Jurkat, Clone E6-1 (cell line): ENCODE data around the gene TMX2.

Experiments used
- DNase-seq: peaks from one replicate; pipeline ENCODE4 v3.0.0-alpha.2; 2011; ENCODE audit warnings: low read depth, low spot score
- H3K4me3 ChIP-seq: 2 replicates; pipeline ENCODE4 v1.5.1; 2011; ENCODE audit warnings: mild to moderate bottlenecking, low read length, control low read depth, moderate library complexity

TMX2 gene

GRCh38 chr11:57762235-57762861 is 50.0 kb downstream of the TMX2 start:
- DNase-seq: no peak
- no peak overlapping the region for H3K4me3 ChIP-seq

DNA sequence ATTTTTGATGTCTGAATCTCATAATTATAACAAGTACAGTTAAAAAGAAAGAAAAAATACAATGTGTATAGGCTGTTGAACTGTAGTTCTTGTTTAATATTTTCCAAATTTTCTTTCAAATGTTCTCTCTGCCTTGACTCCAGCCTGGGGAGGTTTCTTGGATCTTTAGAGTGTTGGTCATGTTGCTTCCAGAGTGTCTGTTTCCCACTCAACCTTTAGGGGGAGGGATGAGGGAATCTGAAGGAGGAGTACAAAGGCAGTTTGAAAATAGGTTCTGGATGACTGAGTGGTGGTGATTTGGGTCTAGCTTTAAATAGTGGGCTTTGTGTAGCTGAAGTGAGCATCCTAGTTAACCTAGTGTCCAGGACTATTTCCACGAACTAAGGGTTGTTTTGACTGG is 51.2 kb downstream of the TMX2 start:
- H3K4me3 ChIP-seq: no peak overlapping the region
- no peak for DNase-seq

- no peak for DNase-seq
- H3K4me3 ChIP-seq: no peak overlapping the region
These were observed 51.6 kb downstream of the TMX2 start for GRCh38 chr11:57764021-57764420.

GRCh38 chr11:57764566-57764965 is 52.2 kb downstream of the TMX2 start:
- DNase-seq: no peak
- no peak overlapping the region for H3K4me3 ChIP-seq

DNA sequence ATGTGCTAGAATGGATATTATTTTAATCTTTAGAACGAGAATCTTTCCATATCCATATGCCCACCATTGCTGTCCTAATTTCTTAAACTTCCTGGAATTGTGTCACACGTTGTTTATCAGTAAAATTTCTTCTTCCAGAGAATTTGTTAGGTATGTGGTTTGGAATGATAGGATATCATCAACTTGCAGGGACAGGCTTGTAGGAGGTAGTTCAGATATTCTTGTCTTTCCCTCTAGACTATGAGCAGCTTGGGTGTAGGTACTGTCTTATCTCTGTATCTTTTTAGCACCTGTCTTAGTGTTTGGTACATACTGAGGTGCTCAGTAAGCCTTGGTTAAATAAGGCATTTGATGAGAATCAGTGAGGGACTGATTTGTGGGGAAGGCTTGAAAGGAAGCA is 52.6 kb downstream of the TMX2 start:
- H3K4me3 ChIP-seq: no peak overlapping the region
- DNase-seq: no peak

GRCh38 chr11:57770793-57771192 is 58.4 kb downstream of the TMX2 start:
- DNase-seq: no peak
- H3K4me3 ChIP-seq: no peak overlapping the region

GRCh38 chr11:57771365-57771764 is 59.0 kb downstream of the TMX2 start:
- DNase-seq: no peak
- no peak overlapping the region for H3K4me3 ChIP-seq

DNA sequence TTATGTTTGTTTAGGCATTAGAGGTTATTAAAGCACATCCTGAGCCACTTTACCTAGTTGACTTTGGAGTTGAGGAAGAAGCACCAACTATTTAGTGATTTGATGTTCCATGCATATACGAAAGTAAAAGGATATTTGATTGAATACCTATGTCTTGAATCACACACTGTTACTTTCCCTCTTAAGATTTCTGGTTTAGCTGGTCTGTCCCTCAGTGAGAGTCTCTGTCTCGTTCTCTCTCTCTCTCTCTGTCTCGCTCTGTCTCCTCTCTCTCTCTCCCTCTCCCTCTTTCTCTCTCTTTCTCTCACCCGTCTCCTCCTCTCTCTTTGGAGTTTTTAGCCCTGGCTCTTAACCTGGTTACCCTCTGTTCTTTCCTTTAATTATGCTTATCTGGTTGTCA is 60.2 kb downstream of the TMX2 start:
- no peak for DNase-seq
- H3K4me3 ChIP-seq: no peak overlapping the region

DNA sequence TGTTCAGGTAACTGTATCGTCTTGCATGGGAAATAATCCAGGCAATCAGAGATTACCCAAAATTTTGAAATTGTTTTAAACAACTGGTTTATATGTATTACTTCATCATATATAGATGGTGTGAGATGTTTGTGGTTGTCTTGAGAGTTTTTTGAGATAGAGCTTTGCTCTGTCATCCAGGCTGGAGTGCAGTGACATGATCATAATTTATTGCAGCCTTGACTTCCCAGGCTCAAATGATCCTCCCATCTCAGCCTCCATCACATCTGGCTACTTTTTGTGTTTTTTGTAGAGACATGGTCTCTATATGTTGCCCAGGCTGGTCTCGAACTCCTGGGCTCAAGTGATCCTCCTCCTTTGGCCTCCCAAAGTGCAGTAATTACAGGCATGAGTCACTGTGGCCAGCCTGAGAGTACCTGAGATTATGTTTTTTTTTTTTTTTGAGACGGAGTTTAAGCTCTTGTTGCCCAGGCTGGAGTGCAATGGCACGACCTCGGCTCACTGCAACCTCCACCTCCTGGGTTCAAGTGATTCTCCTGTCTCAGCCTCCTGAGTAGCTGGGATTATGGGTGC is 60.7 kb downstream of the TMX2 start:
- DNase-seq: no peak
- no peak overlapping the region for H3K4me3 ChIP-seq

DNA sequence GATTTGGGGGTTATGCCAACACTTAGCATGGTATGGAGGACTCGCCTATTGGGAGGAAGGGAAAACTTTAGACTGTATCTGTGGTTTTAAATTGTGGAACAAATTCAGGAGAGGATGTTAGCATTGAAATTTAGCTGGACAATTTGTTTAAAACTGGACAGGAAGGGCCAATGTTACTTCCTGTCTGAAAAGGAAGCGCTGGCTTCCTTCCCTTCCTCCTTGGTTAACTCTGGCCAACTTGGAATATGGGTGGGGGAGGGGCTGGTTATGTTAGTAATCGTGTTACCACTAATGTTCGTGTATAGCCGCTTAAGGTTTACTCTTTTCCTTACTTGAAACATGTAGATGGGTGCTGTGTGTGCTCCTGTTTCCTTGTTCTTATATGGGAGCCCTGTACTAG is 63.1 kb downstream of the TMX2 start:
- no peak for DNase-seq
- no peak overlapping the region for H3K4me3 ChIP-seq

GRCh38 chr11:57776031-57776521 is 63.7 kb downstream of the TMX2 start:
- H3K4me3 ChIP-seq: no peak overlapping the region
- no peak for DNase-seq

- DNase-seq: no peak
- H3K4me3 ChIP-seq: no peak overlapping the region
These were observed 64.3 kb downstream of the TMX2 start for GRCh38 chr11:57776577-57777210.

- no peak overlapping the region for H3K4me3 ChIP-seq
- DNase-seq: no peak
These were observed 65.5 kb downstream of the TMX2 start for GRCh38 chr11:57777969-57778317.

GRCh38 chr11:57778318-57779037 is 66.1 kb downstream of the TMX2 start:
- H3K4me3 ChIP-seq: no peak overlapping the region
- DNase-seq: no peak

DNA sequence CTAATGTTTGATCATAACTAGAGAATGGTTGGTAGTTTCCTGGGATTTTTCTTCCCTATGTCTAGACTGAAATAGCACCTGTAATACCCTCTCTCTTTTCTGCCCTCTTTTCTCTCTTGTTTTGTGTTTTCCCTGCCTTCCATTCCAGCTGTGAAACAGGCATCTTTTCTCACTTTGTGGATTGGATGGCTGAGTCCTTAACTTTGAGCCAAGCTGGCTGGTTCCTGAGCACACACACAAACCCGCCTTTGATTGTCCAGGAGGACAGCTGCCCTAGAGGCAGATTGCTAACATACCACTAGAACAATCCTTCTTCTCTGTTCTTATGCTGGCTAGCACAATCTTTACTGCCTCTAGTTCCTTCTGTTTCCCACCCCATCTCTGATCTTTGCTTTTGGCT is 66.9 kb downstream of the TMX2 start:
- H3K4me3 ChIP-seq: no peak overlapping the region
- DNase-seq: no peak

GRCh38 chr11:57781529-57781943 is 69.1 kb downstream of the TMX2 start:
- H3K4me3 ChIP-seq: no peak overlapping the region
- DNase-seq: no peak

- H3K4me3 ChIP-seq: no peak overlapping the region
- DNase-seq: no peak
These were observed 72.7 kb downstream of the TMX2 start for GRCh38 chr11:57785072-57785471.

GRCh38 chr11:57786436-57786835 is 74.0 kb downstream of the TMX2 start:
- DNase-seq: no peak
- H3K4me3 ChIP-seq: no peak overlapping the region

DNA sequence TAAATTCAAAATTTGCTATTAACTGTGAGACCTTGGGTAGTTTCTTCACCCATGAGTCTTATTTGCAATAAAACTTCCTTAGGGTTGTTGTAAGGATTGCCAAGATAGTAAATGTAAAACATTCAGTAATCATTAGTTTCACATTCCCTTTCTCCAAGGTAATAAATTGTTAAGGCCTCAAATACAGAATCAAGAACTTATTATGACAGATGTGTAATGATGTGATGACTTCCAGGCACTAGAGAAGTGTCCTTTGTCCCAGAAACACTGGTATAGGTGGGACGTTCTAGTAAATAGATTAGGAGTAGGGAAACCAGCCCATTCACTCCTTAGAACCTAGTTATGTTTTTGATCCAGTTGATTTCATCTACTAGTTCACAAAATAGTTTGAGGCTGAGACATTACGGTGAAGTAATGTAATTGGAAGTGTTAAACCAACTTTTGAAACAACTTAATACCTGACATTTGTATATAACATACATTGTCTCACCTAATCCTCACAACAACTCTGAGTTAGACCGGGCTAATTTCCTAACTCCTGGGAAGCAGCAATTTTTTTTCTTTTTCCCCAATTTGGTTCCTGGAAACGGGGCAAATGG is 74.7 kb downstream of the TMX2 start:
- no peak overlapping the region for H3K4me3 ChIP-seq
- DNase-seq: no peak
